GM21390 (cell line): ENCODE data around the gene CCDC3.
"Not testable (repeated sequence)": the region's sequence is repeated elsewhere in the genome, so short reads cannot be mapped to it uniquely, and the experiment has no call there.

ENCODE experiments used
- ATAC-seq: cut with Tn5 transposase; IDR thresholded peaks from one replicate; pipeline ENCODE4 v1.9.1; 2021; ENCODE audit not compliant: unreplicated experiment

Gene CCDC3

GRCh38 chr10:13001041-13001886, at the start of gene CCDC3:
CCDC3 (minus strand) TSS chr10:13001713; CDS start chr10:13001570, 143 bp downstream.
- ATAC-seq = no peak

GRCh38 chr10:13051126-13051694, 49.7 kb upstream of the CCDC3 start:
- ATAC-seq = no peak

- no peak for ATAC-seq
Measured at GRCh38 chr10:13049774-13050420, 48.4 kb upstream of the CCDC3 start.

GRCh38 chr10:13048762-13049161, 47.2 kb upstream of the CCDC3 start:
- no peak for ATAC-seq

- no peak for ATAC-seq
Measured at GRCh38 chr10:13047529-13048206, 46.2 kb upstream of the CCDC3 start.

GRCh38 chr10:13046851-13047528, 45.5 kb upstream of the CCDC3 start:
- no peak for ATAC-seq

- ATAC-seq = no peak
Measured at GRCh38 chr10:13043520-13043919, 42.0 kb upstream of the CCDC3 start.

GRCh38 chr10:13039761-13040160, 38.2 kb upstream of the CCDC3 start:
- ATAC-seq = no peak

- no peak for ATAC-seq
Measured at GRCh38 chr10:13038391-13038790, 36.9 kb upstream of the CCDC3 start.

- no peak for ATAC-seq
Measured at GRCh38 chr10:13037832-13038231, 36.3 kb upstream of the CCDC3 start.

- no peak for ATAC-seq
Measured at GRCh38 chr10:13036841-13037240, 35.3 kb upstream of the CCDC3 start.

- ATAC-seq = not testable (repeated sequence)
Measured at GRCh38 chr10:13035731-13036130, 34.2 kb upstream of the CCDC3 start.

GRCh38 chr10:13026873-13027272, 25.4 kb upstream of the CCDC3 start:
- no peak for ATAC-seq

- no peak for ATAC-seq
Measured at GRCh38 chr10:13023754-13024153, 22.2 kb upstream of the CCDC3 start.

- no peak for ATAC-seq
Measured at GRCh38 chr10:13019280-13019679, 17.8 kb upstream of the CCDC3 start.

GRCh38 chr10:13018171-13018570, 16.7 kb upstream of the CCDC3 start:
- ATAC-seq = no peak

- ATAC-seq = no peak
Measured at GRCh38 chr10:13016886-13017285, 15.4 kb upstream of the CCDC3 start.

- ATAC-seq = no peak
Measured at GRCh38 chr10:13016426-13016825, 14.9 kb upstream of the CCDC3 start.

GRCh38 chr10:13006037-13006436, 4.5 kb upstream of the CCDC3 start:
- no peak for ATAC-seq

- no peak for ATAC-seq
Measured at GRCh38 chr10:13003759-13004158, 2.2 kb upstream of the CCDC3 start.

GRCh38 chr10:13003004-13003403, 1.5 kb upstream of the CCDC3 start:
- no peak for ATAC-seq
